GM21723 (cell line): Measurements from ENCODE around the gene MACROD2.
"Not testable (repeated sequence)": the region's sequence is repeated elsewhere in the genome, so short reads cannot be mapped to it uniquely, and the experiment has no call there.

Experiments
- ATAC-seq: cut with Tn5 transposase; IDR thresholded peaks from one replicate; pipeline ENCODE4 v1.9.1; 2021; ENCODE audit warnings: mild to moderate bottlenecking, moderate library complexity; ENCODE audit not compliant: unreplicated experiment

Gene MACROD2

GRCh38 chr20:15119852-15120487 is 1124.7 kb downstream of the MACROD2 start:
- ATAC-seq: no peak

GRCh38 chr20:15122613-15123012 is 1127.3 kb downstream of the MACROD2 start:
- no peak for ATAC-seq

GRCh38 chr20:15131176-15131575 is 1135.9 kb downstream of the MACROD2 start:
- no peak for ATAC-seq

GRCh38 chr20:15138548-15139126 is 1143.3 kb downstream of the MACROD2 start:
- ATAC-seq: no peak

GRCh38 chr20:15139522-15139921 is 1144.2 kb downstream of the MACROD2 start:
- no peak for ATAC-seq

- no peak for ATAC-seq
These were observed 1145.0 kb downstream of the MACROD2 start for GRCh38 chr20:15140286-15140685.

- ATAC-seq: not testable (repeated sequence)
These were observed 1145.6 kb downstream of the MACROD2 start for GRCh38 chr20:15140940-15141339.

GRCh38 chr20:15141861-15142260 is 1146.5 kb downstream of the MACROD2 start:
- ATAC-seq: no peak

GRCh38 chr20:15143478-15143877 is 1148.2 kb downstream of the MACROD2 start:
- ATAC-seq: no peak

GRCh38 chr20:15144916-15145315 is 1149.6 kb downstream of the MACROD2 start:
- no peak for ATAC-seq

GRCh38 chr20:15146948-15147347 is 1151.6 kb downstream of the MACROD2 start:
- ATAC-seq: no peak

GRCh38 chr20:15154070-15154469 is 1158.8 kb downstream of the MACROD2 start:
- ATAC-seq: no peak

- no peak for ATAC-seq
These were observed 1160.6 kb downstream of the MACROD2 start for GRCh38 chr20:15155848-15156401.

- ATAC-seq: no peak
These were observed 1163.2 kb downstream of the MACROD2 start for GRCh38 chr20:15158533-15158932.

GRCh38 chr20:15162079-15162647 is 1166.8 kb downstream of the MACROD2 start:
- ATAC-seq: peak; percentile 89

- ATAC-seq: no peak
These were observed 1168.3 kb downstream of the MACROD2 start for GRCh38 chr20:15163632-15164031.

GRCh38 chr20:15164726-15165125 is 1169.4 kb downstream of the MACROD2 start:
- ATAC-seq: no peak

- no peak for ATAC-seq
These were observed 1171.4 kb downstream of the MACROD2 start for GRCh38 chr20:15166744-15167143.

- ATAC-seq: no peak
These were observed 1175.7 kb downstream of the MACROD2 start for GRCh38 chr20:15171016-15171415.

GRCh38 chr20:15176929-15177328 is 1181.6 kb downstream of the MACROD2 start:
- ATAC-seq: no peak

- no peak for ATAC-seq
These were observed 1183.3 kb downstream of the MACROD2 start for GRCh38 chr20:15178581-15178980.

GRCh38 chr20:15179381-15179780 is 1184.1 kb downstream of the MACROD2 start:
- ATAC-seq: no peak
